HG02870 (cell line): ENCODE data around the gene KRTAP5-1.

ENCODE experiments used
- ATAC-seq: cut with Tn5 transposase; IDR thresholded peaks from one replicate; pipeline ENCODE4 v1.9.1; 2021; ENCODE audit warnings: mild to moderate bottlenecking, moderate library complexity; ENCODE audit not compliant: unreplicated experiment

Gene KRTAP5-1

DNA sequence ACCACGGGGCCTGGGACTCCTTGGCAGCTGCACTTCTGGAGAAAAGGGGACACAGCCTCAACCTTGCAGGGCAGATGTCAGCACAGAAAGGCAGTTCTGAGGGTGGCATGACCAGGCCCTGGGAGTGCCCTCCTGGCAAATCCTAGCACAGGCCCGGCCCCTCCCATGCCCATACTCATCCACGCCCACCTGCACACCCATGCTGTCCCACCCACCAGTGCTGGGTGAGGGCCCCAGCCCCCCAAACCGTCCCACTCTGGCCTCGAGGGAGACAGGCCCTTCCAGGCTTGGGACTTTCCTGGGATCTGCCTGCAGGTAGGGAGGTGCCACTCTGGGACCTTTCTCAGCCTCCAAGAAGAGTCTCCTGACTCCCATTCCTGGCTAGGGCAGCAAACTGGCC, 23.1 kb downstream of the KRTAP5-1 start:
- ATAC-seq, result no peak

DNA sequence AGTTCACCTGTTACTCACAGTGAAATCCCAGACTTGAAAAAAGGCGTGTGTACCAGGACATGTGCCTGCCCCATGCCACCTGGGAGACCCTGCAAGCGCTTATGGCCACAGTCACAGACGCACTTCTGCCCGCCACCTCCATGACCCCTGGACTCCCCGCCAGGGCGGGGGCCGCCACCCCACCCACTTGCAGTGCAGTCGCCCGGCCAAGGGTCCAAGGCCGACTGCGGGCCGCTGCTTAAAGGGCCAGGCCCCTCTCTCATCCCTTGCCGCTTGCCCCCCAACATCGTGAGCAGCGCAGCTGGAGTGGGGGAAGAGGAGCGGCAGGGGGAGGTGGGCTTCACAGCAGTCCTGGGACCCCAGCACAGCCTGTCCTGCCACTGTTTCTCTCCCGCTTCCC, 23.8 kb downstream of the KRTAP5-1 start:
- ATAC-seq, result no peak

DNA sequence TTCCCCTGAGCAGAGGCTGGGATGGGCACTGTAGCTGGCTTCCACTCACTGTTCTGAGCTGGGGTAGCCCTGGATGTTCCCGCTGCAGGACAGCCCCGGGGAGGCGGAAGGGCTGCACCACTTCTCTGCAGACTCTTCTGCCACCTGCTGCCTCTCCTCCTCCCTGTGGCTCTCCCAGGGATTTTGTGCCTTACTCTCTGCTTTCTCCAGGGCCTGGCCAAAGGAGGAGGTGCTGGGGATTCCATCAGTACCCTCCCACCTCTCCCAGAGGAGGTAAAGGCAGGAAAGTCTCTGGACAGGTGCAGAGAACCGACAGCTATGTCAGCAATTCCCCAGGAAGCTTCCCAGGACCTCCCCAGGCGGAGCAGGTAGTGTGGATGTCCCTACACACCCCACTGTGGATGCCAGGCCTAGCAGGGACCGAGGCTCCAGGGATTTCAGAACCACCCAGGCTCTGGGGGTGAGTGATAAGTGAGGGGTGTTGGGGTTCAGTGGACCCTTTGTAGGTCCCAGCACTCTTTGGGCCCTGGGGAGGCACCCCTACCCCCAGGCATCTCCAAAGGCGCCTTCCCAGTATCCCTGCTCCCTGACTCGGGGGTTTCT, 24.3 kb downstream of the KRTAP5-1 start:
- no peak for ATAC-seq

DNA sequence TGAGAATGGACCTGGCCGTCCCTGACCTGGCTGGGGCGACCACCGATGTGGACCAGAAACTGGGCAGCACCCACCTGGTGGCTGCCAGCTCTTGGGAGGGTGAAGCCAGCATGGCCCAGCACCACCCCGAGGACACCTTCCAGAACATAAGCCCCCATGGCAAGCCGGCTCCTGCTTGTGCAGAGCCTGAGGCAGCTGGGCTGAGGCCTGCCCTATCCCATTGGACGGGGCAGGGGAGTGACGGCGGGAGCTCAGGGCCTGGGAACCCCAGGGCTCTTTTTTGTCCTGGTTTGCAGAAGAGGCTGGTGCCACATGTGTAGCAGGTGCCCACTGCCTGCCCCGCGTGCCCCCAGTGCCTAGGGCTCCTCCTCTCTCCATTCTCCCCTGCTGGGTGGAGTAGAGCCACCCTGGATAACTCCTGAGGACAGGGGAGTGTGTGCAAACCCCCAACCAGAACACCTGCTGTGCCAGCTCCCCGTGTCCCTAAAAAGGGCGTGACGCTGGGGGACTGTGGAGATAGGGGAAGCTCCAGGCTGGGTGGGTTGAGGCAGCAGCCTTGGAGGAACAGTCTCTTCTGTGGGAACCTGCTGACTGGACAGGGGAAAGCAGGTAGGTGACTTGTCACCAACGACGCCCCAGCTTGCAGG, 25.0 kb downstream of the KRTAP5-1 start:
- ATAC-seq, result no peak

DNA sequence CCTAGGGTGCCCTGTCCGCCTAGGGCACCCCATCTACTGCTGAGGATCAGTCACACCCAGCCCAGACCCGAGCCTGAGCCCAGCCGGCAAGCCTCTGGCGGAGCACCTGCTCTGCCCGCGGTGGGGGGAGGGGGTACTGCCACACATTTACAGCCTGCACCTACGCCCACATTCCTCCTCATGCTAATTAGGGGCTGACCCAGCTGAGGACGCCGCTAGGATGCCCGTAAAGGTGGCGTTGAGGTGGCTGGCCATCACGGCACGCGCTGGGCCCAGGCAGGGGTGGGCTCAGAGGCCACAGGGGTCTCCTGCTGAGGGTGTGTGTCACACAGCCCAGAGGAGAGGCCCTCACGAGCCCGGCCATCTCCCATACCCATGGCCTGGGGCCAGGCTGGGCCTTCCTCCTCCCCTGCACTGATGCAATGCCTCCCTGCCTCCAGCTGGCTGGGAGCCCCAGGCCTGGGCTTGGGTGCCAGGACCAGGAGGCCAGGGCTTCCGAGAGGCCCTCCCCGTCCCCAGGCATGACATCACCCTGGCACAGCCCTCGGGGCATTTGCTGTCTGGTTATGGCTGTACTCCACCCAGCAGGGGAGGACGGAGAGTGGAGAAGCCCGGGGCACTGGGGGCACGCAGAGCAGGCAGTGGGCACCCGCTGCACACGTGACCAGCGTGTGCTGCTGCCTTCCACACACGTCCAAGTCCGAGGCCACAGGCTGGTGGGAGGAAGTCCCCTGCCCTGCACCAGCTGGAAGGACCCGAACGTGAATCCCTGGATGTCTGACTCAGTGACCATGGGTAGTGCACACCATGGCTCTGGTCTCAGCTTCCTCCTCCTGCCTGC, 25.8 kb downstream of the KRTAP5-1 start:
- ATAC-seq, result no peak

DNA sequence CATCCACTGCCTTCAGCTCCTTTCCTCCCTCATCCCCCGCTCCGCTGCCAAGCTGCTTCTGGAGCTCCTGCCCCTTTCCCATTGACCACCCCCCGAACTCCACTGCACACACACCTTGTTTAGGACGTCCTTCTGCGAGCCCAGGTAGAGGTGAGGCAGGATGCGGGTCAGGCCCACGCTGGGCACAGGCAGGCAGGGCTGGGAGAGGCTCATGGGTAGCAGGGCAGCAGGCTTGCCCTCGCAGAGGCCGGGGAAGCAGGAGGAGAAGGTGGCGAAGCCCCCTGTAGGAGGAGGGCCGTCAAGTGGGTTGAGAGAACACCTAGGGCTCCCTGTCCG, 26.3 kb downstream of the KRTAP5-1 start:
- no peak for ATAC-seq

DNA sequence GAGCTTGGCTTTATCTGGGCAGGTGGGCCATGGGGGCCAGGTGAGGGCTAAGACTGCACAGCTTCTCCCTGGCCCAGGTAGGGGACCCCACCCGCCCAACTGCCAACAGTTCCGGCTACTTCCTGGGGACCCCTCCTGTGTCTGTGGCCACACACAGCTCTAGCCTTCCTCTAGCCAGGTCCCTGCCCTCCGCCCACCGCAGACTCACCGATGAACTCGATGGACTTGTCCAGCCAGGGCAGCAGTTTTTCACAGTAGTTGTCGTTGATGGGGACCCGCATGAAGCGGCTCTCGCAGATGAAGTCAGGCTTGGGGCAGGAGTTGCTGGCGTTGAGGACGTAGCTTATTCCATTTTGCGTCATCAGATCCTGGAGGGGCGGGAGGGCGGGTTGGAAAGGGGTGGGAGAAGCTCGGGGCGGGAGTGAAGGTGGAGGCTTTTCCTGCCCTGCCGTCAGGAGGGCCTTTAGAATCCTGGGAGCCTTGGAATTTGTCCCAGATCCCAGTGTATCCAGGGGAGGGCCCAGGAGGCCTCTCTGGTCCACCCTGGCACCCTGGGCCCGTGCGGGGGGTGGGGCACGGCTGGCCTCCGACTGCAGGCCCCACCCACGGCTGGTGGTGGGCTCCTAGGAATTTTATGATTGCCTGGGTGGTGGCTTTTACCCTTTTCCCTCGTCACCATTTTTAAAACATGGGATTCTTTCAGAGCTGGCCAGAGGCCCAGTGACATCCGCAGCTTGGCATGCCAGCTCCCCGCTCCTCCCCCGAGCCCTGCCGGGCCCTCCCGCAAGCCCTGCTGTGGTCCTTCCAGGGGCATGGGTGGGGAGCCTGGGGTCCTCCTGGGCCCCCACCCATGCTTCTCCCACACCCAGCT, 26.9 kb downstream of the KRTAP5-1 start:
- ATAC-seq, result no peak

DNA sequence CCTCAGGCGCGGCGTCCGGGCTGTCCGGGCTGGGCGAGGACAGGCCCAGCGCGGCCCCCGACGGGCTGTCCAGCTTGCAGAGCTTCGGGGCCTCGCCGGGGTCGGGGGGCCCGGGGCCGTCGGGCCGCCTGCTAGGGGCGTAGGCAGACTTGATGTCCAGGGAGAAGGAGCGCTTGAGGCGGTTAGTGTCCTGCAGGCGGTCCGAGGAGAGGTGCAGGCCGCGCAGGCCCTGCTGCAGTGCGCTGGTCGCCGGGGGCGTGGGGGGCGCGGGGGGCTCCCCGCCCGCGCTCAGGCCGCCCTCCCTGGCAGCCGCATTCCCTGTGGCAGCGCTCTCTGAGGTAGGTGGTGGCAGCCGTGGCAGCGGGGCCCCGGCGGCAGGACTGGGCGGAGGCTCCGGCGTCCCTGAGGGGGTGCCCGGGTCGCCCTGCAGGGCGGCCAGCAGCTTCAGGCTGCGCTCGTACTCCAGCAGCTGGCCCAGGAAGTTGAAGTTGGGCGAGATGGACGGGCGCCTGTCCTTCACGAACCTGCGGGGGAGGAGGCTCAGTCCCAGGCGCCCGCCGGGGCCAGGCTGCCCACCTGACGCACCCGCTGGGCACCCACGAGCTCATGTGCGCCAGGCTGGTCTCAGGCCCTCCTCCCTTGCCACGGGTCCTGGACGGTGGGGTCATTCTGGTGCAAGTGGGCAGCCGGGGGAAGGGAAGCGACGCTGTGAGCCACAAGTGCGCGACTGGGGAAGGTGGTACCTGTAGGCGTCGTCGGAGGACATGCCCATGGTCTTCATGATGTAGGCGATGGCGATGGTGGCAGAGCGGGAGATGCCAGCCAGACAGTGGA, 27.8 kb downstream of the KRTAP5-1 start:
- no peak for ATAC-seq

DNA sequence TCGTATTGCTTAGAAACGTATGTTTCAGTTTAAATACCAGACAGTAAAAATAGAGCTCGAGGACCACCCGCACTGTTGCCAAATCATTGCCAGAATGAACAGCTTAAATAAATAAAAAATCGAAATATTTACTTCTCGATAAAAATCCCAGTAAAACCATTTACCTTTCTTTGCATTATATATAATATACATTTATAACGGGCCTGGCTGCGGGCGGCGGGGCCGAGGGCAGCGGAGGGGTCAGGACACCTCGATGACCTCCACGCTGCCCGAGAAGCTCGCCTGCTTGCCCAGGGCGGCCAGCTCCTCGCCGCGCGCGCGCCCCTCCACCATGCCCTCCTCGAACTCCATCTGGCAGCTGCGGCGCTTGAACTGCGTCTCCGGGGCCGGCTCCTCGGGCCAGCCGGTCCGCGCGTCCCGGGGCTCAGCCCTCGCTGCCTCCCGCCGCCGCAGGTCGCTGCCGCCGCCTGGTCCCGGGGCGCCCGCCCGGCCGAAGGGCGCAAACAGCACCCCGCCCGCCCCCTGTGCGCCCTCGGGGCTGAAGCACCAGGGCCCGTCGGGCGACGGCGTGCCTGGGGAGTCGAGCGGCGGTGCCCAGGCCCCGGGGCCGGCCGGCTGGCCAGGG, 28.7 kb downstream of the KRTAP5-1 start:
- no peak for ATAC-seq

DNA sequence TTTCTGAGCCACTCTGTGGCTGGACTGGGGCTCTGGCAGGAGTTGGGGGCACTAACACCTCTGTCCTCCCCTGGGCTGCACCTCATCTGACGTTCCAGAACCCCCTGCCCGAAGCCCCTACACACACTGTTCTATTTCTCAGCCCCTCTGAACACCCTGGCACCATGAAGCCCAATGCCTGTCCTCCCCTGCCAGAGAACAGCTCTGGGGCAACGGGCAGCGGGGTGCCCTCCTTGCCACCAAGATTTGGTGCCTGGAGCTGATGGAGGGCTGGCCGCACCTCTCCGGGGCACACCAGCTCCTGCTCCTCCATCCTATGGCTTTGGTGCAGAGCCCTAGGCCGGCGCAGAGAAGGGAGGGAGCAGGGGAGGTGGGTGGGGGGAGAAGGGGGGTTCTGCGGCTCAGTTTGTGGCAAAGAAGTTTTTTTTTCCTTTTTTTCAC, 29.4 kb downstream of the KRTAP5-1 start:
- ATAC-seq, result no peak

DNA sequence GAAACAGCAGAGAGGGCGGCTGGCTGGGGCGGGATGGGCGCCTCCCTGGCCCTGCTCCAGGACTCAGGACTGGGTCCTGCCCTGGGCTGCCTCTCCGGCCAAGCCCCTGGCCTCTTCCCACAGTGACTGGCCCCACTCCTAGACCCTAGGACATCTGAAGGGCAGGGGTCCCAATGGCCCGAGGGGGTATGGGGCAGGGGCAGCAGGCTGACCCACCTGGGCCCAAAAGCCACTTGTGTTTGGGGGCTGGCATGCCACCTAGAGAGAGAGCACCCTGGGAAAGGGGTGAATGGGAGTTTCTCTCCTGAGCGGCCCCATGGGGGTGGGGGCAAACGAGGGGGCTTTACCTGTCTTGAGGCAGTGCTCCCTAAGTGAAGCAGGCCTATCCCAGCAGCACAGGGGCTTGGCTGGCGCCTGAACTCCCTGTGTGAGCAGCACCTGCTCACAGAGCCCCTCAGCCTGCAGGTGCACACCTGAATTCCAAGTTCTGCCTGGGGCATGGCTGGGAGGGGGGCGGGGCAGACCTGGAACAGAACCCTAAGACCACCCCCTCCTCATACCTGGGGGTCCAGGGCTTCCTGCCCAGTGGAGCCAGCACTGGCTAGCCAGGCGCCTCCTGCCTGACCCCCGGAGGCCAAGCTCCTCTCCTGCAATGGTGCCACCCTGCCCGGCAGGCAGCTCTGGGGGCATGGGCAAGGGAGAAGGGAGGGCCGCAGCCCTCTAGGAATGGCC, 29.9 kb downstream of the KRTAP5-1 start:
- ATAC-seq, result no peak

DNA sequence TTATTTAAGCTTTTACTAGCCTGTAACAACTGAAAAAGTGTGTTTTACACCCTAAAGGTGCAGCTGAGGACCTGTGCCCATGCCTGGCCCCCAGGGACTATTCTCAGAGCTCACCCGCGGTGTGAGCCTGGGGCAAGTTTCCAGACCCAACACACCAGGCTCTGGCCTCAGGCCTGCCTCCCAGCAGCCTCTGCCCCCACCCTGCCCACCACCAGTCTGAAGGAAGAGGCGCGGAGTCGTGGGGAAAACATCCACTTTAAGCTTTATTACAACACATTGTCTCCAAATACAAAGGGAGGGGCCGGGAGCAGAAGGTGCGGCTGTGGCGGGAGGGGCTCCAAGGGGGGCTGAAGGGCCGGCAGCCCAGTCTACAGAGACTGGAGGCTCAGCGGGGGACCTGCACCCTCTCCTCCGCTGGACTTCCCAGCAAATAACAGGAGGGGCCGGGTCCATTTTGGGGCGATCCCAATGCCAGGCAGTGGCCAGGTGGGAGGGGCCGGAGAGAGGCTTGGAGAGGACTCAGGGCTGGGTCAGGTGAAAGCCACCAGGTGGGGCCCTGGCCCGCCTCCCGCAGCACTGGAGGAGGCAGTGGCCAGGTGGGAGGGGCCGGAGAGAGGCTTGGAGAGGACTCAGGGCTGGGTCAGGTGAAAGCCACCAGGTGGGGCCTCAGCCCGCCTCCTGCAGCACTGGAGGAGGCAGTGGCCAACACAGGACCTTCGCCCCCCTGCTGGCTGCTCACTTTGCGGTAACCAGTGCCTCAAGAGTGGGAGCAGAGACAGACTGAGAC, 31.1 kb downstream of the KRTAP5-1 start:
- ATAC-seq, result no peak

DNA sequence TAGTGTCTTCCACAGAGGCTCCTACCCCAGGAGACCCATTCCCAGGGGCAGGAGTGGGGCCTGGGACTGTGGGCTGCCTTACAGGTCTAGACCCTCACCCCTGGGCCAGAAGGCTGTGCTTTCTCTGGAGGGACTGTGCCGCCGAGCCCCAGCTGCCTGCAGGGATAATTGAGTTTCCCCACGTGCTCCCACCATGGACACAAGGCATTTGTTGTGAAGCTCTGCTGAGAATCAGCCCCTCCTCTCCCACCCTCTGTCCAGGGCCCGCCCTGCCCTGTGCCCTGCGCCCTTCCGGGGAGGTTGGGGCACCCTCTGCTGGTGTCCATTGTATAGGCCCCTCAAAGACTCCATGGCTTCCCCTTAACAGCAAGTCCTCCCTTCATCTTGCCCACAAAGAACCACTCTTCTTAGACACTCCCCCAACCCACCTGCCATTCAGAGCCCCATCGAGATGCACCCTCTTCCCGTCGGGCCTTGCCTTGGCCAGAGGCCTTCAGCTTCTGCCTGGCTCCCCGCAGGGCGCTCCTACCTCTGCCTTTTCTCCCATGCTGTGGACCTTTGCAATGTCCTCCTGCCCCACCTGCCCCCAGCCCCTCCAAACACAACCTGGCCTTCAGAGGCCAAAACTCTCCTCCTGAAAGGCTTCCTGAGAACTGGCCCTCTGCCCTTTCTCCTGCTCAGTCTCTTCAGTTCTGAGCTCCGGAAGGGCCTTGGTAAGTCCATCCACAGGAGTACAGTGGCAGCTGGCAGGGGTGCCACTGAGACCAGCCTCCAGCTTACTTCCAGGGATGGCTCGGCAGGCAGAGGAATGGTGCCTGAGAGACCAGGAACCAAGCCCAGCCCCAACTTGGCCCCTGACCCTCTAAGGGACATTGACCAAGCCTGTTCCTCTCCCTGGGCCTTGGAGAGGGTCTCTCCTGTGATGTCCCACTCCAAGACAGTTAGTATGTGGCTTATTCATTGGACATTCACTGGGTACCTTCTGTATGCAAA, 35.4 kb downstream of the KRTAP5-1 start:
- no peak for ATAC-seq

DNA sequence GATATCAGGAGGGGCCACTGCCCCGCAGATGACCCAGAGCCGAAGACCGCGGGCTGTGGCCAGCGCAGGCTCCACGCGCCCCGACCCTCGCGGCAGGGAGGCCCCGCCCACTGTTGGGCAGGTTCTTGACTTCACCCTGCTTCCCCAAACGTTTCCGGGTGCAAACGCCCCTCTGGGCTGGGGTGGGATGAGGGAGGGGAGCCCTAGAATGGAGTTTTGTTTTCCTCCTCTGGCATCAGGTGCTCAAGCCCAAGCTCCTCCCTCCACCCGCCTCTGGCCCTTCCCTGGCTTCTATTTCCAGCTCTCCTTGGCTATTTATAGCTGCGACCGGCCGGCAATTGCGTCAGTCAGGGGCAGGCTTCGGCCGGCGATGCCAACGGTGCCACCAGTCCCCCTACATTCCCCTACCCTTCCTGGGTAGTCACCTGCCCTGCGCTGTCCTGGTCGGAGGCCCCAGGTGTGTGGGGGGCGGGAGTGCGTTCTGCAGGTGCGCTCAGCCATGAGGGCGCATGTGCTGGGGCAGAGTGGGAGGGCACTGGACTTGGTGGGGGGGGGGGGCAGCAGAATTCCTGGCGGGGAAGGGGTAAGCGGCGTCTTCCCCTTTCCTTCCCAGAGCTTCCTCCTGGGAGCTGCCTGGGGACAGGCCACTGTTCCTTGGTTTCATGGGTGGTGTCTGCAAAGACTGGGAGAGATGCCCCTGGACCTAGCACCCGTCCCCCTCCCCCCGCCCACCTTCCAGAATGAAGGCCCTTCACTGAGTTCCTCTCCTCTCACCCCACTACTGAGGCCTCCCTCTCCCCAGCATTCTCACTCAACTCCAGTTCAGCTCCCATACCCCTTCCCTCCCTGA, 36.6 kb downstream of the KRTAP5-1 start:
- ATAC-seq, result no peak

DNA sequence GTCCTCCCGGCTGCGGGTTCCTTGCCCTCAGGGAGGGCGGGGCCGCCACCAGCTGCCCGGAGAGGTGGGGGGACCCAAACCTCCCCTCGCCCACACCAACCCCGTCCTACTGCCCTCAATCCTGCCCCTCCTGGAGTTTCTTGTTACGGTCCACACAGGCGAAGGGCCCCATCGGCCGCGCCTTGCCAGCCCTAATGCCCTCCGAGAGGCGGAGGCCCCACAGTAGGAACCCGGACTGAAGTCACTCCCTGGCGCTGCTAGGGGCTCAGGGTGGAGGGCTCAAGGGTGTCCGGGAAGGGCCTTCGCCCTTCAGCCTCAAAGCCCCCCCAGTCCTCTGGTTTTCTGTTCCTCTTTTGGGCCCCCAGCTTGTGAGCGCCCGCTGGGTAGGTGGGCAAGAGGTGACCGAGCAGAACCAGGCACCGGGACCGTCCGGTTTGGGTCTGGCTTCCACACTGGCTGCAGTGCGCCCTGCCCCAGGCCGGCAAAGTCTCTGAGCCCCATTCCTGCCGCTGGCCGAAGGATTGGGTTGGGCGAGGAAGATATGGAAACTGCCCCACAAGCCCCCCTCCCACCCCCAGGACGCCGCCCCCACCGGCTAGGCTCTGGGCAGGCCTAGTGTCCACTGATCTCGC, 37.5 kb downstream of the KRTAP5-1 start:
- ATAC-seq, result no peak
